Activated gamma-delta T cell treated with Interleukin-2 at 50 U/mL for 16 hours (primary cell): ENCODE results near the gene TMEM74B.

Source experiments
- DNase-seq: peaks from one replicate; pipeline ENCODE4 v3.0.0-alpha.2; 2020

TMEM74B gene

DNA sequence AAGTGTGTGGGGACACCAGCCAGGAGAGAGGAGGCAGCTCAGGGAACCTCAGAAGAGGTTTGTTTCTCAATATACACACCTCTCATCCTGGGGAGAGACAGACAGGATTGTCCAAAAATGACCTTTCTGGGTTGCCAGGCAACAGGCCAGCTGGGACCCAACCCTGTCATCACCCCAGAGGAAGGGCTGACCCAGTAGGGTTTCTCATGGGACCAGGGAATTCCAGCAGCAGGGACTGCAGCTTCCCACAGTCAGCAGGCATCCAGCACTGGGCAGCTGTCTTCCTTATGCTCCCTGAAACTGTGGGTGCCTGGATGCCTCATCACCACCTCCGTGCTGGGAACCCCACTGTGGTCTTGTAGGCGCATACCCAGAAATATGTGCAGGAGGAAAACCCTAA is 19.8 kb upstream of the TMEM74B start:
- no peak for DNase-seq

DNA sequence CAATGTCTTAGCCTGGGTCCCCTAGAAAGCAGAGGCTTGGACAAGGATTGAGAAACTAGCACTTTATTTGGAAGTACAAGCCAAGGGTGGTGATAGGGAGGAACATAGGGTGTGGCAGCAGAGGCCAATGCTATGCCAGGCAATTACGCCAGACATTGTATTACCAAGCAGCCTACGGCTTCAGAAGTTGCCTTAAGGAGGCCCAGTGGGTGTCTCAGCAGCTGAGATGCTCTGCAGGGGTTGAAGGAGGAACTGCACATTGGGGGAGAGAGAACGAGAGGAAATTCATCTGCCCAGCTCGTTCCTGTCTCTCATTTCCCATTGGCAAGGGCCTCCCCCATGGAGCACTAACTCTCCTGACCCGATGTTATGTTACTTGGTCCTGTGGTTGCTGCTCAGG is 19.3 kb upstream of the TMEM74B start:
- DNase-seq: no peak

GRCh38 chr20:1203630-1204029 is 18.8 kb upstream of the TMEM74B start:
- no peak for DNase-seq

- no peak for DNase-seq
These were observed 18.2 kb upstream of the TMEM74B start, which contains the start of gene C20orf202 for GRCh38 chr20:1202762-1203504. C20orf202 (plus strand) TSS chr20:1203454; CDS start chr20:1203586, 132 bp downstream.

DNA sequence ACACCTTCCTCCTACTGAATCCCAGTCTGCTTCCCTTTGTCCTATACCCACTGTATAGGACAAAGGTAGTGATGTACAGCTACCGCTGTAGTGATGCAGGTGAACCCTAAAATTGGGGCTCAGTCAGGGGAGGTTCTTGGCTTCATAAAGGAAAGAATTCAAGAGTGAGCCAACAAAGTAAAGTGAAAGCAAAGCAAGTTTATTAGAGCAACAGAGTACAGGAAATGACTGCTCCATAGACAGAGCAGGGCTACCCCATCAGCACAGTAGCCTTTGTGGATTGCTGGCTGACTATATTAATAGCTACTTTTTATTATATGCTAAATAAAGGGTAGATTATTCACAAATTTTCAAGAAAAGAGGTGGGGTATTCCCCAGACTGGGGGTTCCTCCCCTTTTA is 15.2 kb upstream of the TMEM74B start:
- no peak for DNase-seq

GRCh38 chr20:1199212-1199873 is 14.6 kb upstream of the TMEM74B start:
- no peak for DNase-seq

DNA sequence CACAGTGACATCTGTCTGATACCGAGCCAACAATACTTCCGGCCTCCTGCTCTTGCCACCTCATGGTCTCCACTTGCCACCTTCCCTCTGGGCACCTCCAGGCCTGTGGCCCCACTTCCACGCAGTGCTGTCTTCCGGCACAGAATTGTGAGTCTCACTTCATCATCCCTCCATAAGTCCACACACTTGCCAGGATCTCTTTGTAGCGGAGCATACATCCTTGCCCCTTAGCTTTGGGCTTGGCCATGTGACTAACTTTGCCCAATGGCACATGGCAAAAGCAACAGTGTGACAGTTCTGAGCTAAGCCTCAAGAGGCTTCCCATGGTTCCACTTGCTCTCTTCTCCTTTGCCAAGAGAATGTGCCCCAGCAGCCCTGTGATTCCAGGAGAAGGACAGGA is 14.0 kb upstream of the TMEM74B start:
- DNase-seq: no peak

GRCh38 chr20:1197801-1198200 is 13.0 kb upstream of the TMEM74B start:
- DNase-seq: no peak

DNA sequence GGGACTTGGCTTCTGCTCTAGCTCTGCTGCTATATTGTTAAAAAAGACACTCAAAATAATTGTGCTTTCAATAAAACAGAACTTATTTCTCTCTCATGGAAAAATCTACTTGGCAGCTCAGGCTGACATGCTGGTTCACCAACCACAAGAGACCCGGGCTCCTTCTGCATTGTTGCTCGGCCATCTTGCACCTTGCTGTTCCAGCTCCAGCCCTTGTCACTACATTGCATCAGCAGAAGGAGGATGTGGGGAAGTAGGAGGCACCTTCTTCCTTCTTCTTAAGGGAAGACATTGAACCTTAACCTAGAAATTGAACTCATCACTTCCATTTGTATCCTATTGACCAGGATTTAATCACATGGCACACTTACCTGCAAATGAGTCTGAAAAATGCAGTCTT is 11.9 kb upstream of the TMEM74B start:
- DNase-seq: no peak

- DNase-seq: no peak
These were observed 10.4 kb upstream of the TMEM74B start for GRCh38 chr20:1195226-1195625.

- DNase-seq: no peak
These were observed 6.5 kb upstream of the TMEM74B start for GRCh38 chr20:1191299-1191698.

GRCh38 chr20:1190847-1191246 is 6.1 kb upstream of the TMEM74B start:
- no peak for DNase-seq

- no peak for DNase-seq
These were observed 5.0 kb upstream of the TMEM74B start for GRCh38 chr20:1189827-1190226.

DNA sequence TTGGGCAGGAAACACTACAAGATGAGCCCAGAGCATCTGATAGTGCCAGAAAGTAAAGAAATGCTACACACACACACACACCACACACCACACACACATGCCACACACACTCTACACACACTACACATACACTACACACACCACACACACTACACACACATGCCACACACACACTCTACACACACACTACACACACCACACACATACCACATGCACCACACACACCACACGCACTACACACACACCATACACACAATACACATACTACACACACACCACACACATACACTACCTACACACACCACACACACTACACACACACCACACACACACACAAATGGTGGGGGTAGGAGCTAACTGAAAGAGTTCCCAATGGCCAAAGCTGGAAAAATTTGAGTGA is 3.6 kb upstream of the TMEM74B start:
- DNase-seq: no peak

GRCh38 chr20:1187605-1188171 is 2.9 kb upstream of the TMEM74B start:
- DNase-seq: no peak

DNA sequence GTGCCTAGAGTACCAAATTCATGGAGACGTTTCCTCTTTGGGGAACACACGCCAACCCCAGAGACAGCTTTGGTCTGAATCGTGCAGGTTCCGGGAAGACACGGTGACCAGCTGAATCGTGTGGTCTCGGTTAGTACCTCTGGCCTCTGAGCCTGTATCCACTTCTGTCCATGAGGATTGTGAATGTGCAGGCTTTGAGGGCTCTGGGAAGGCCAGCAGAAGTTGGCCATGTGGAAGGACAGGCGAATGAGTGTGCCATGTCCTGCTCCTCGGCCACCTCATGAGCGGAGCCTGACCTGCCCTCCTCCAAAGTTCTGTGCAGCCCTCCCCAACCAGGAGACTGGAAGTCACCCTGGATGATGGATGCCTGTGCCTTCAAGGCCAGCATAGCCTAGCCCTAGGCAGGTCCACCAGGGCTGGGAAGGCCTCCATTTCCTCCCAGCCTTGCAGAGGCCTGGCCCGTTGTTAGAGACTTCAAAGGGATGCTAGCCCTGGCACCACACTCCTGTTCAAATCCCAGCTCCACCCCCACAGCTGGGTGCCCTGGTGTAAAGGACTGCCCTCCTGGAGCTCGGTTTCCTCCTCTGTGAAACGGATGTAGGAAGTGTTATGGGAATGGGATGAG is 1.7 kb upstream of the TMEM74B start:
- no peak for DNase-seq

GRCh38 chr20:1185790-1186334 is 1.1 kb upstream of the TMEM74B start:
- DNase-seq: peak; percentile 16

DNA sequence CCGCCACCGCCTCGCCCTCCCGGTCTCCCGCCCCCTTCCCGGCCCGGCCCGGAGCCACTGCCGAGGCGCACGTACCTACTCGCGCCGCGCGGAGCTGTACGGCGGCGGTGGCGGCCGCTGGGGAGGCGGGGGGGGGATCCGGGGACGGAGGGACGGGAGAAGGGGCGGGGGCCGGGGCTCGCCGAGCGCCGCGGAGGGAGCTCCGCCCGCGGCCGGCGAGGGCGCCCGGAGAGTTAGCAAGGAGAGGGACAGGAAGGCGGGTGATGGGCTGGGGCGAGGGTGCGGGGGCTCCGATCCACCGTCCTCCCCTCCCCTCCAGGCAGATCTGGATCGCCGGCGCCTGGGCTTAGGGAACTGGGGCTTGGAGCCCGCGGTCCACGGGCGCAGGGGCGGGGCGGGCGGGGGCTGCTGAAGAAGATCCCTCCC is 548 bp upstream of the TMEM74B start:
- DNase-seq: no peak

GRCh38 chr20:1184260-1184637 is 532 bp downstream of the TMEM74B start:
- DNase-seq: no peak

DNA sequence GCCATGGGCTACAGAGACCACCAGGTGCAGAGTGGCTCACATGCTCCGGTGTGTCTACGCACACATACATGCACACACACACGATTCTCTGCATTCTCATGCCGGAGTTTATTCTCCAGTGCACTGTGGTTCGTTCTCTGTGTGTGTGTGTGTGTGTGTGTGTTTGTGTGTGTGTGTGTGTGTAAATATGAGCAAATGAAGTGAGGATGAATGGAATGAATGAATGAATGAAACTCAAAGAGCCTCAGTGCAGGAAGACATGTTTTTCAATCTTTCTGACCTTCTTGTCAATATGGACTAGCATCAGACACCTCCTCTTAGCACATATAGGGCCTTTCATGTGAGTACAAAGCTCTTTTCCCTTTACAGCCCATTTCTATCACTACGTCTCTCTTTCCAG is 1.6 kb downstream of the TMEM74B start:
- no peak for DNase-seq

- no peak for DNase-seq
These were observed 2.7 kb downstream of the TMEM74B start for GRCh38 chr20:1182106-1182505.

- no peak for DNase-seq
These were observed 3.8 kb downstream of the TMEM74B start for GRCh38 chr20:1180949-1181348.

DNA sequence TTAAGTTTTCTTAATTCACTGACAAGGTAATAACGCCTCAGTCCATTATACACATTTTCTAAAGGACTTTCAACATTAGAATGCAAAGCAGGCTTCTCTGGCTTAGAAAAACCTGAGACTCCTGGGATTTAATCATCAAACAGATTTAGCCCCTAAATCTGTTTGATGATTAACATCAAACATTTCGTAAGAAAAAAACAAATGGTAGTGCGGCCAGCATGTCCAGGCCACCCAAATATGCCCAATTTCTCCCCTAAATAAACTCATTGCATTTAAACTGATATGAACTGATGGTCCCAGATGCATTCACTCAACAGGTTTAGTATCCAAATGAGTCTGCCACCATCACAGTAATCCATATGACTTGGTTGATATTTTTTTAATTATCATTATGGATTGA is 6.2 kb downstream of the TMEM74B start:
- no peak for DNase-seq

- no peak for DNase-seq
These were observed 6.7 kb downstream of the TMEM74B start for GRCh38 chr20:1178103-1178502.
